COLO668 (cell line): ENCODE results near the gene MAP7.

Source experiments
- DNase-seq: peaks from one replicate; lab custom pipeline; 2025; ENCODE audit not compliant: unreplicated experiment; lab: John Stamatoyannopoulos, UW

The MAP7 gene

GRCh38 chr6:136566007-136566487 lies 15.8 kb upstream of the MAP7 start:
- DNase-seq, result peak; percentile 3

GRCh38 chr6:136564180-136564579 lies 14.0 kb upstream of the MAP7 start:
- no peak for DNase-seq

DNA sequence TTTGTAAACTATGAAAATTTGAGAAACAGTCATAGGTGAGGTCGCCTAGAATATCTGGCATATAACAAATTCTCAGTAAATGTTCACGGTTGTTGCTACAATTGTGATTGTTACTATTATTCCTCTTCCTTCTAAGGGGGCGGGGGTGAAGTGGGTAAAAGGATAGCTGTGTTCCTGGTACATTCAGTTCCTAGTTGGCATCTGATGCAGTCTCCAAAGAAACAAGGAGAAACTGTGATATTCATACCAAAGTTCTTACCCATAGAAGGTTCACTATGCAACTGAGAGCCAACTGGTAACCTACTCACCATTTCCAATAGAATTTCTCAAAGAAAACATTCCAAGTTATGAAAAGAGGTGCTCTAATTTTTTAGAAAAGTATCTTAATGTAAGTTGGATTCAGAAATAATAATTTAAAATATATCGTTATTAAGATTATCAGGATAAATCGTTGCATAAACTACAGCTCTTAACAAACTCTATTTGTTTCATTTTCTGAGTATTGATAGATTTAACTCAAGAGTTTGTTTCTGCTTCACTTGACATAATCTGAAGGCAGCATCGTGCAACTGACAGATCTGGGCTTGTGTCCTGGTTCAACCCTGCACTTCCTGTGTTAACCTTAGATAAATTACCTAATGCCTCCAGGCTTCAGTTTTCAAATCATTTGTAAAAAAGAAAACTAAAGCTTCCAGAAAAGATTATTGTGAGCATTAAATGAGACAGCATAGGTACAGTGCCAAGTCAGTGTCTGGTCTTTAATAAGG lies 13.3 kb upstream of the MAP7 start:
- no peak for DNase-seq

DNA sequence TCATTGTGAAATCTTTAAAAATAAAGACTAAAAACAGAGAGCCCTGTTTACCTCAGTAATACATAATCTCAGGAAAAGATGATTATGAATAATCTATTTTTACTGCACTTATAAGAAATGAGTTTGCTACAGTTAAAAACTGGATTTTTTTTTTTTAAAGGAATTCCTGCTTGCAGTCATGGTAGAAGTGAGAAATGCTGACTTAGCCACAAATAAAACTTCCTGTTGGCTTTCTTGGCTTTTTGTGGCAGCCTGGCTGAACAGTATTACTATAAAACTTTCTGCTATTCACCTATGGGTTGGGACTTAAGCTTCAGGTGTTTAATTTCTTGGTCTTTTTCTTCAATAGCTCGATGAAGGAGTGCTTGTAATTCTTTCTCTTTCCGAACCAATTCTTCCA lies 12.0 kb upstream of the MAP7 start:
- DNase-seq, result no peak

- DNase-seq, result no peak
Observed at GRCh38 chr6:136553166-136553787, 3.1 kb upstream of the MAP7 start.

GRCh38 chr6:136552054-136552453 lies 1.8 kb upstream of the MAP7 start:
- DNase-seq, result no peak

- peak; percentile 10 for DNase-seq
Observed at GRCh38 chr6:136551103-136551502, 881 bp upstream of the MAP7 start.

DNA sequence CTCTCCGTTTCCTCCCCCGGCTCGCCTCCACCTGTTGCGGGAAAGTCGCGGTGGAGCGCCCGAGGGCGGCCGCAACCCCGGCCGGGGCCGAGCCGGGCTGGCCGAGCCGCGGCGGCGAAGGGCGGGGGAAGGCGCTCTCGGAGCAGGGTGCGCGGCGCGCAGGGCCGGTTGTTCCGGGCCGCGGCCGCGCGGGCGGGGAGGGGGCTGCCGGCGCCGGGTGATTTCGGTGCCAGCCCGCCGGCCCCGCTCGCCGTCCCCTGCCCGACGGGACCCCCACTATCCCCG lies 235 bp downstream of the MAP7 start:
- peak; percentile 77 for DNase-seq

DNA sequence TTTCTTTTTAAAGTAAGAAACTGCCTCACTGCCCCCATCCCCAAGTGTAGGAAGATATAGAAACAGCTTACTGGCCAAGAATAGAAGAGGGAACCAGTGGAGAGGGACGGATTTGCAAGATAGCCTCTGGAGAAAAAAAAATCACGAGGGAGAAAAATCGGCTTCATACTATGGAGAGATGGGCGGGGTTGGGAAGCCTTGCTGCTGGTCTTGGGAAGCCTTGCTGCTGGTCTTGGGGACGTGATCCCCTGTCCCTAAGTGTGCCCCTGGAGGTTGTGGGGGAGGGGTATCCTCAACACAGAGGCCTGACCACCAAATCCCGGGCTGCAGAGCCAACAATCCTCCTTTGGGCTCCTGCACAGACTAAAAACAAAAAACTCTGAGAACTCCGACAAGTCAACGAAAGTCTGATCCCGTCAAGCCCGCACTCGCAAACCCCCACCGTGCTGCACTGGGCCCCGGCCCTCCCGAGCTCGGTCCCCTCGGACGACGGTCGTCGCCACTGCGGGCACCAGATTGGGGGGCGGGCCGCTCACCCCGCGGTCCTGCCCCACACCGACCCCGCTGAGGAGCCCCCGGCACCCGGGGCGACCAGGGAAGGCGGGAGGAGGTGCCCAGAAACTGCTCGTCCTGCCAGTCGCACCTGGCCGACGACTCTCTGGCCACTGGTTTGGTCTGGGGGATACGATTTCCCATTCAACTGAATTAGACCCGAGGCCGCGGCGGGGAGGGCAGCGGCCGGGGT lies 750 bp downstream of the MAP7 start:
- DNase-seq, result peak; percentile 32

GRCh38 chr6:136548582-136549299 lies 1.5 kb downstream of the MAP7 start:
- no peak for DNase-seq

DNA sequence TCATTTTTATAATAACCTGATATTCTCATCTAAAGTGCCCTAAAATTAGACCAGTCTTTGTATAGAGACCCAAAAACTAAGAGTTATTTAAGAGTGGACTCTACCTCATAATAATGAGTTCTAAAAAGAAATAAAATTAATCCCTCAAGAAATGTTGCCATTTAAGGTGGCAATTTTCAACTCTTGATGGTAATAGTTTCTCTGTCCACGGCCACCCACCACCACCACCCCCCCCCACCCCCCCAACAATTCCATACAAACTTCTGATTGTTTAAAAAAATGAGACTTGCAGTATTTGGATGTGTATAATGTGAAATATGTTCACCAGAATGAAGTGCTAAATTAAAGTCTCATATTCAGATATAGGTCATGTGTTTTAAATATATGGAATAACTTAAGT lies 2.4 kb downstream of the MAP7 start:
- DNase-seq, result no peak

DNA sequence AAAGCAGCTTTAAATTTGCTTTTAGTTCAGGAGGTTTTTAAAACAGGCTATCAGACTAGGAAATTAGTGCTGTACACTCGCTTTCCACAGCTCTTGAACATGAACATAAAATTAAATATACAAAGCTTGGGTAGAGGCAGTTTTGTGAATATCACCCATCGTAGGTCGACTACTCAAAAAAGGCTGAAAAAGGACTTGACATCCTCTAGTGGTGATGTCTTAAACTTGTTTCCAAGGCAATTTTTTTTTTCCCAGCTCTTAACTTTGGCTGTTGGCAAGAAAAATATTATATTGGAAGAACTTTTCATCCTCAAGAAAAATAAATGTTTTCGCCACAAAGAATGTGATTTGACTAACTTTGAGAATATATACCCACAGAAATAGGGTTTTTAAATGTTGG lies 2.9 kb downstream of the MAP7 start:
- no peak for DNase-seq

DNA sequence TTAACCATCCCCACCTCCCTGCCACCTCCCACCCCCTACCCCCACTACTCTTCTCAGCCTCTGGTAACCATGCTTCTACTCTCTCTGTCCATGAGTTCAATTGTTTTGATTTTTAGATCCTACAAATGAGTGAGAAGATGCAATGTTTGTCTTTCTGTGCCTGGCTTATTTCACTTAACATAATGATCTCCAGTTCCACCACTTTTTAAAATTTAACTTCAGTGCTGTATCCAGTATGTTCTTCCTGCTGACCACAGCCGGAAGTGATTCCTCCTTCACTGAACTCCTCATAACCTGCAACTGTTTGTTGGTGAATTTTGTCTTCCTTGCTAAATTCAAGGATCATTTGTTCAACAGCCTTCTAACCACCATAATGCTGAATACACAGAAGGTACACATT lies 3.9 kb downstream of the MAP7 start:
- DNase-seq, result no peak

- DNase-seq, result no peak
Observed at GRCh38 chr6:136544326-136544725, 5.9 kb downstream of the MAP7 start.

GRCh38 chr6:136541395-136541794 lies 8.8 kb downstream of the MAP7 start:
- no peak for DNase-seq

- no peak for DNase-seq
Observed at GRCh38 chr6:136539967-136540652, 10.1 kb downstream of the MAP7 start.

DNA sequence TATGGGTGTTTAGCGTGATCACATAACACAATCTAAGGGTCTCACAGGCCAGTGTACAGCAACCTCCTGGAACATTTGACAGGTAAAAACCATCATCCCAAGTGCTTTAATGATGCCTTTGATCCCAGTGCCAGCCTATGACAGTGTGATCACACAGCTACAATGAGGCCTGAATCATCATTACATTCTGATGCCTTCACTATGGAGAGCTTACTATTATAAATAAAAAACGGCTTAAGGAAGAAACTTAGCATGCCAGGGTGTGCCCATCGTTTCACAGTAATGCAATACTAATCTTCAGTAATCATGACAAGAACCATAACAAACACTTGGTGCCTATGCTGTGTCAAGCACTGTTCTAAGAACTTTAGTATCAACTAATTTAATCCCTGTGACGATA lies 11.4 kb downstream of the MAP7 start:
- DNase-seq, result no peak

DNA sequence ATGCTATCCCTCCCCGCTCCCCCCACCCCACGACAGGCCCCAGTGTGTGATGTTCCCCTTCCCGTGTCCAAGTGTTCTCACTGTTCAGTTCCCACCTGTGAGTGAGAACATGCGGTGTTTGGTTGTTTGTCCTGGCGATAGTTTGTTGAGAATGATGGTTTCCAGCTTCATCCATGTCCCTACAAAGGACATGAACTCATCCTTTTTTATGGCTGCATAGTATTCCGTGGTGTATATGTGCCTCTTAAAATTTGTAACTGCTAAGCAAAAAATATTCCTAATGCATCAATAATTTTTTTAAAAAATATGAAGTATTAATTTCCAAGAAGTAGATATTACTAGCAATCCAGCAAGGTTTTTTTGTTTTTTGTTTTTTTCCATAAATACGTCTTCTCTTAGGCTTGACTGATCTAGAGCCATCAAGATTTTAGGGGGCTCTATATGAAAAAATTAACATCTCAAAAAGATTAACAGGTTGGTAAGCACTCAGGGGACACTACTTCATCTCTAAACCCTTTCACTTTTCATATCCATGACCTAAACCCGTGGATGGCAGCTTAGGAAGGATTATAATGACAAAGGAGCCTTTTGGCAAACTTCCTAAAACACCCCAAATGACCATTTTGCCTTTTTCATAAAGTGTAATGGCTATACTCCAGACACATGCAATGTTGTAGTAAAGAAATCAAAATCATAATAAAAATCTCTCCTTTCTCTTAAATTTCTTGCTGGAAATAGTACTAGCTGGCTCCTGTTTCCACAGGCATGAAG lies 14.2 kb downstream of the MAP7 start:
- DNase-seq, result no peak

- DNase-seq, result no peak
Observed at GRCh38 chr6:136535017-136535765, 15.0 kb downstream of the MAP7 start.

GRCh38 chr6:136534268-136534667 lies 16.0 kb downstream of the MAP7 start:
- no peak for DNase-seq
